HG03064 (cell line): ENCODE results near the gene PIP5K1B.

ENCODE experiments used
- ATAC-seq: cut with Tn5 transposase; IDR thresholded peaks from one replicate; pipeline ENCODE4 v1.9.1; 2021; ENCODE audit warnings: low read depth; ENCODE audit not compliant: unreplicated experiment

Gene PIP5K1B

DNA sequence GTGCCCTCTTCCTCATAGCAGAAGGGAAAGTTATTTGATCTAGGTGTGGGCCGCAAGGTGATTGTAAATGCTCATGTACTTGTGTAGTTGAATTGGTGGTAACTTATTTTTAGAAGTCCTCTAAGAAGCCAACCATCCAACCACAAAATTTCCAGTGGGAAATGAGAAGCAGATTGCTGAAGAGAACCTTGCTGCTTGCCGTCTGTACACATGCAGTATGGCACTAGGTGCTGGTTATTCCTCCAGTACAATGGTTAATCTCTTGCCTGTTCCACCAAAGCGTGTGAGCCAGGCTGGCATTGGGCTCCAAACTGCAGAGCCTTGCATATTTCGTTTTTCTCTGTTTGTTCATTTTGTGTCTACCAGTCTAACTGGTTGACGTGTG, 28.0 kb downstream of the PIP5K1B start:
- ATAC-seq, result no peak

DNA sequence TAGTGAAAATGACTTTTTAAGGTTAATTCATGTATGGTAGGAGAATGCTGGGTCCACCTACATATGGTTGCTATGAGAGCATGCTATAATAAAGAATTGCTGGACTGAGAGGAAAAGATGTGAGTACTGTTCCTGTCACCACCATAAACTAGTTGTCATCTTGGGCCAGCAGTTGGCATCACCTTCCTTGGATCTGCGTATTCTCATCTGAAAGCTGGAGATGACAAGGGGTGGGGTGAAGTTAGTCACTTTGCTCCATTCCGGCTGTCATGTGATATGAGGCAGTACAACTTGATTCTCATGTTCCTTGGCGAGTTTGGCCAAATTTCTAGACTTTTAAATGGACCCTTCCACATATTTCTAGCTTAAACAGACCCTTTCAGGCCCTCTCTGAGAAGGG, 33.3 kb downstream of the PIP5K1B start:
- ATAC-seq, result no peak

DNA sequence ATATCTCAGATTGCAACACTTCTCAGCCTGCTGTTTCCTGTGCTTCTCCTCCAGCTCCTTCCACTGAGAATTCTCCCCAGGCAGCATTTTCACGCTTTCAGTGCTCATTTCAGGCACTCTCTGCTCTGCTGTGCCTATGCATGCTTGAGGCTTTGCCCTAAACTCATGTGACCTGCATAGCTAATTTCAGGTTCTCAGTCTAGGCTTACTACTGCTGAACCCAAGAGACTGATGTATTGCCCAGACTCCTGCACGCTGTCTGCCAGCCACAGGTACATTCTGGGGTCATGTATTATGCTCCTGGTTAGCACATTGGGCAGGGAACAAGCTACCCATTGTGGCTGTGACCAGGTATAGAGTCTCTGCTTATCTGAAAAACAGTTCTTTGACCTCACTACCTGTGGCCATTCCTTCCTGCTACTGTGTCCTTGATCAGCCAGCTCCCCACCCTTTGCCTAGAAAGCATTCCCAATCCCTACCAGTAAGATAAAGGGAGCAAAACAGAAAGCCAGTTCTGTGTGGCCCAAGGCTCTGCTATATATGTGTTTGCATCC, 34.7 kb downstream of the PIP5K1B start:
- no peak for ATAC-seq

DNA sequence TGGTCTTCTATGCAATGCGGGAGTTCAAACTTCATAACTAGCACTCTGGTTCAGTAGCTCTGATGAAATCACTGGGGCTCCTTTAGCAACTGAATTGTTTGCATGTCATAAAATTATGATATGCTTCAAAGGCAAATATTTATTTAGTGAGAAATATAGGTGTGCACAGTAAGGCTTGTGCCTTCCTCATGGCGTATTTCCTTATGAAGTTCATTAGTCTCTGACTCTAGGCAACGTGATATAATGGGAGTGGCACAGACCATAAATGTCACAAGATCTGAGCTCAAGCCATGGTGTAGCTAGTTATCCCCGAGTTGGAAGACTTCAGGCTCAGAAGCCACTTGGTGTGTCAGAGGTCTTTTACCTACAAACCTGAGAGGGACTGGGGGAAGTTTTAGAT, 35.5 kb downstream of the PIP5K1B start:
- no peak for ATAC-seq

DNA sequence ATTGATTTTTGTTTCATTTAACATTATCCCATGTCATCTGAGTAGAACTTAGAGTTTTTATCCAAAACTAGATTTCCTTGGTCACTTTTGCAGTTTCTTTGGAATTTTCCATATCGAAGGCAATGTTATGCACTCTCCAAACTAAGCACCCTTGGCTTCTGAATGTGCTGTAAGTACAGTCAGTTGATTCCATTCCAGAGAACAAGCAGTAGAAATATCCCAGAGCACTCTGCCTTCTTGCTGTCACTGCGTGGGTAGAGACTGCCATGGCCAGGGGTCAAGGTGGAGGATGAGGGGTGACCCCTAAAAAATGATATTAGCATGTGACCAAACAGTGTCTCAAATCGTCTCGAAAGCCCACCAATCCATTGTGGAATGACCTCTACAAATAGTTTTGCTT, 36.2 kb downstream of the PIP5K1B start:
- no peak for ATAC-seq

DNA sequence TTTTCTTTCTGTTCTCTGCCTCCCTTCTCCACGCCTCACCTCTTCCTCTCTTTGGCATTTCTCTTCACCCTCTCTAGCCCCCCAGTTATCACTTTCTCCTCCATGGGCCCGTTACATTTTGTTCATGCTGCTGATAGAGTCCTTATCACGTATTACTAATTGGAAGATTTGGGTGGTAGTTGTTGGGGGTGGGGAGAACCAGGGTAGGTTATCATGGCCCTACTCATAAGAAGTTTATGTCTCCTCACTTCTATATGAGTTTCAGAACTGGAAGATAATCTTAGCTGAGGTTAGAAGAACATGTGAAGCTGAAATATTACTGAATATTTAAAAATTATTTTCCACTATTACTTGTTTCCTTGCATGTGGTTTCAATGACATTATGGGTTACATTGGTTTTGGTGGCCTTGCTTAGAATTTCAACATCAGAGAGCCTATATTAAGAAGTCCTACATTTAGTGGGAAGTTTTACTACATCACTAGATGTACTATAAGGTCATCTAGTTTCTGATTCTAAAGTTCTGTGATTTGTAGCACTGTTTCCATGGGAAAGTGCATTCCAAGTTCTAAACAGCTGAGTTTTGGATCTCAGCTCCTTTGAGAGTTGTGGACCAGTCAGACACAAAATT, 36.8 kb downstream of the PIP5K1B start:
- no peak for ATAC-seq

DNA sequence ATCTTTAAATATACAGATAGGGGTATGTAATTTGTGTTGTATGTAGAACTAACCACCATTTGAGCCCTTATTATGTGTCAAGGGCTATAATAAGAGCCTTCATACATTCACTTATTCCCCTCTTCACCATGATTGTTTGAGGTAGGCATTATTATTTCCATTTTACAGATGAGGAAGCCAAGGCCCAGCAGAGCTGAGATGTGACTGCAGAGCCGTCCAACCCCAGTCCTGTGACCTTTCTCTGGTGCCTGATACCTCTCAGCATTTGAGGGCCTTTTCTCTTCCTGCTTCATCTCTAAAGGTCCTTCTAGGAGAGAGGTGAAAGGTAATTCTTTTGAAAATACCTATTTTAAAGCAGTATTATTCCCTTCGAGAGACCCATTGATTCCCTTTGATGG, 37.3 kb downstream of the PIP5K1B start:
- ATAC-seq, result no peak

DNA sequence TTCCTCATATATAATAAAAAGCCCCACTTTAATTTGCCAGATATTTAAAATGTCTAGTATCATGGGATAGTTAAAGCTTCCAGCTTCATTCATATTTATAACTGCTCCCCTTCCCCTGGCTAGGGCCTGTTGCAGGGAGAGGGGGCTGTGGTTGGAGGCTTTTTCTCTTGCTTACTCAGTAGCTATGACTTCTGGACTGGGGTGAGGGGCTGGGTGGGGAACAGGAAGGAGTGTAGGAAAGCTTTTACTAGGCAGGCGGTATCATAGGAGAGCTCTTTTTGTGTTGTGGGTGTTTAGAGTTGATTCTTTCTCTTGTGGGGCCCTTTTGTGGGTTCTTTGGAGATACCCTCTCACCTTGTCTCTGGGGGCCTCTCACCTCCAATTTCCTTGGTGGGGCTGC, 39.4 kb downstream of the PIP5K1B start:
- ATAC-seq, result no peak

DNA sequence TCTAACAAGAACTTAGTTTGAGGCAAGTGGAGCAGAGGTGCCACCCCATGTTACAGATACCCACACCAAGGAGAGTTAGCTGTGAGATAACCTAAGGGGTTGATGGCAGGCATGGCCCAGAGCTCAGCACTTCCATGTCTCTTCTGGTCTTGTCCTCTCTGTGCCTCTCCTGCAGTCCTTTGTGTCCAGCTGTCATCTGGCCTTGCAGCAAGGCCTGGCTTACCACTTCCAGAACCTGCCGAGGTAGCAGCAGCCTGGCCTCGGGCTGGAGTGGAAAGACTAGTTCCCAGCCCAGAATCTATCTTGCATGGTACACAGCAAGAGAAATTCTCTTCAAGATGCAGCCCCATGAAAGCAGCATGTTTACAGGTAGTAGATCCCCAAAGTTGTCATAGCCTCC, 41.5 kb downstream of the PIP5K1B start:
- ATAC-seq, result no peak

DNA sequence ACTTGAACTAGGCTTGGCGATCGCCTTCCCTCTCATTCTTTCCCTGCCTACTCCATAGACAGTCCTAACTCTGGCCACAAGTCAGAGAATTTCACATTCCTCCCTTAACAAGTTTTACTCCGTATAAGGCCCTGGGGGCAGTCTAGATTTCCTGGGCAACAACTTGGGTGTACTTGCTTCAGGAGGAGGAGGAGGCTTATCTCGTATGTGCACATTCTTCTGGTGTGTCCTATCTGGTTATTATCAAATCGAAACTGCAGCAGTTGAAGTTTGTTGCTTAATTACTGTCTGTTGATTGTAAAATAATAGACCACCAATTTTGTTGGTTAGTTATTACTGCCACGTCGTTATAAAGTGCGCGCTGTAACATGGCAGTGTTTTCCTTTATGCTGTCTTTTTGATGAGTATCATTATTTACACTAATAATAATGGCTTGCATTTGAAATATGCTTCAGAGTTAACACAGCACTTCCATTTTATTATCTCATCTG, 42.0 kb downstream of the PIP5K1B start:
- no peak for ATAC-seq

DNA sequence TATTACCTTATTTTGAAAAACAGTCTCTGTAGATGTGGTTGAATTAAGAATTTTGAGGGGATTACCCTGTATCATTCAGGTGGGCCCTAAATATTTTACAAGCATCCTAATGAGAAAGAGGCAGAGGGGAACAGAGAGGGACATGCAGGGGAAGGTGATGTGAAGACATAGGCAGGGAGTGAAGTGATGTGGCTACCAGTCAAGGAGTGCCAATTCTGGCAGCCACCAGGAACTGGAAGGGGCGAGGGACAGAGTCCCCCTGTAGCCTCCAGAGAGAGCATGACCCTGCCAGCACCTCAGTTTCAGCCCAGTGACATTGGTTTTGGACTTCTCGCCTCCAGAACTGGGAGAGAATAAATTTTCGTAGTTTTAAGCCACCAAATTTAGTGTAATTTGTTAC, 44.1 kb downstream of the PIP5K1B start:
- ATAC-seq, result no peak

DNA sequence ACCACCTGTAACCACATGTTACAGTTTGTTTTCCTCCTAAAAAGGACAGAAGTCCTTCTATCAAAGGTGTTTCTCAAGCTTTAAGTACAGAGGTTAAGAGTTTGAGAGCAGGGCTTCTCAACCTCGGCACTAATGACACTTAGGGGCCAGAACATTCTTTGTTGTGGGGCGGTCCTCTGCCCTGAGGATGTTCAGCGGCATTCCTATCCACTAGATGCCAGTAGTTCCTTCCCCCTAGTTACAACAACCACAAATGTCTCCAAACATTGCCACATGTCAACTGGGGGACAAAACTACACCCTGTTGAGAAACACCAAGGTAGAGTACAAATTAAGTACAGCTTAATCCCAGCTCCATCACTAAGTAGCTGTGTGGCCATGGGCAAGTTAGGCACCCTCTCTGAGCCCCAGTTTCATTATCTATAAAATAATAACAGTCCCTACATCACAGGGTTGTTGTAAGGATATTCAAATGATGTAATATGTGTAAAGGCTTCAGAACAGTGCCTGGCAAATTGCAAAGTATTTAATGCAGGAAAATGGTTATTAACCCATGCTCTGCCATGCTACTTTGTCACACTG, 44.6 kb downstream of the PIP5K1B start:
- ATAC-seq, result no peak

DNA sequence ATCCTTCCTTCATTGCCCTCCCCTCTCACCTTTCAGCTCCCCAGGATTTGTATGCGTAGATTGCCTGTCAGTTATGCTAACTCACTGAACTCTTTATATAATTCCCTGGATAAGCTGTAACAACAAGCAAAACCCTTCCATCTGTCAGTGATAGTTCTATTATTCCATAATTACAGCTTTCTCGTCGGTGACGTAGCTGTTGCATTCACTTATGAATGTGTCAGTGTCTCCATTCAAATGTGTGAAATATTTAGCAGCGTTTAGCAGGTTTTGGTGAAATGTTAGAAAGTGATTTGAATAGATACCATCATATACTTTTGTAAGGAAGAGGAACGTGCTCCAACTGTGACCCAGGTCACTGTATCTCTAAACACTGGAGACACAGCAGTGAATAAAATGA, 45.2 kb downstream of the PIP5K1B start:
- no peak for ATAC-seq

DNA sequence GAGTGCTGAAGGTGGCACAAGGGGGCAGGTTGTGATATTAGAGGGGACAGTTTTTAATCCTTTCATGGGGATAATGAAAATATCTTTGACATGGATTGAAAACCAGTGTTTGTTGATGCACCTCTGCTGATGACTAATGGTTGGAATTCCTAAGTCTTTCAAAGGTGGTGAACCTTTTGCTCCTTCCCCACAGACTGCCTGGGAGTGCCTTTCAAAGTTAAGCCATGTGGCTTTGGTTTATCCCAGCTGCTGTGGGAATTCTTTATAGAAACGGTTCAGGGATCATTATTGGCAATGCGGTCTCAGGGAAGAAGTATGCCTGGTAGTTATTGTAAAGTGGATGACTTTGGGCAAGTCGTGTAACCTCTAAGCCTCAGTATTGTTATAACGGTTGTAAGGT, 45.7 kb downstream of the PIP5K1B start:
- ATAC-seq, result no peak

DNA sequence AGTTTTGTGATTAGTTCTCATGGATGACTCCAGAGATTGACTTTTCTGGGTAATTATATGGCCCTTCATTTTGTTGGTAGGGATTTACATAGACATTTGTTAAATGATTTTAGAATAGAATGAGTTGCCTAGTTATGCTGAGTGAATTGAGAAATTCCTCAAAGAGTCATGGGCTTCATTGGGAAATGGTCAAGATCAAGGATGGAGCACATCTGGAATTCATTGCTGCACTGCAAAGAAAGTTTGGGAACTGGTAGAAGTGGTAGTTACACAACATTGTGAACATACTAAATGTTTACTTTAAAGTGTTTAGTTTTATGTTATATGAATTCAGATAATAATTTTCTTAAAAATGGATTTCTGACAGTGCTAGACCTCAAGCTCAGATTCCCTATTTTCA, 46.5 kb downstream of the PIP5K1B start:
- ATAC-seq, result no peak

DNA sequence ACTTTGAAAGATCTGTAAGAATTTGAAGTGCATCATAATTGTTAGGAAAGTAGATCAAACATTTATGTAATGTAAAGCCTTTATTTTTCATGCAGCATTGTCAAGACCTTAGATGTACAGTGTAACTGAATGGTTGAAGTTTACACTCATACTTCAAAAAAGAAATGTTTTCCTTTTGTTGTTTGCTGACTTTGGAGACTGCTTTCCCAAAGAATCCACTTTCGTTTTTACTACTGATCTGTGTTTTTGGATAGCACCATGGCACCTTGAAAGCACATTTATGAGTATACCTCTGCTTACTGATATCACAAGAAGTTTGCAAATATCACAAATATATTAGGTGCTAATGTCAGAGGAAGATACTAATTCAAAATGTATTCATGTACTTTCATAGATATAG, 50.0 kb downstream of the PIP5K1B start:
- no peak for ATAC-seq

DNA sequence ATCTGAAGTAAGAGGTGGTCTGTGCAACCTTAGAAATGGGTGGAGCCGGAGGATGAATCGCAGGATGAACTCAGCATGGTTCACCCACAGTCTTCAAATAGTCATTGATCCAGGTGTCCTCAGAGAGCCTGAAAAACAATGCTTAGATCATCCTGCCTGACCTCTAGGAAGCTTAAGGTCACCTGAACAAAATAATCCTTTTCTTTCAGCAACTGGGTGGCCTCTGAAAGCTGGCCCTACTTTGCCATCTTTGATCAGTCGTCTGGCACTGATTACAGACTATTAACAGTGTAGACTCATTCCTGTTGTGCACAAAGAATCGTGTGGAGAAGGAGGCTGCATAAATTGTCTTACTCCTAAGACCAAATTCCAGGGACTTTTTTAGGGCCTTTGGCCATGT, 50.7 kb downstream of the PIP5K1B start:
- ATAC-seq, result no peak

DNA sequence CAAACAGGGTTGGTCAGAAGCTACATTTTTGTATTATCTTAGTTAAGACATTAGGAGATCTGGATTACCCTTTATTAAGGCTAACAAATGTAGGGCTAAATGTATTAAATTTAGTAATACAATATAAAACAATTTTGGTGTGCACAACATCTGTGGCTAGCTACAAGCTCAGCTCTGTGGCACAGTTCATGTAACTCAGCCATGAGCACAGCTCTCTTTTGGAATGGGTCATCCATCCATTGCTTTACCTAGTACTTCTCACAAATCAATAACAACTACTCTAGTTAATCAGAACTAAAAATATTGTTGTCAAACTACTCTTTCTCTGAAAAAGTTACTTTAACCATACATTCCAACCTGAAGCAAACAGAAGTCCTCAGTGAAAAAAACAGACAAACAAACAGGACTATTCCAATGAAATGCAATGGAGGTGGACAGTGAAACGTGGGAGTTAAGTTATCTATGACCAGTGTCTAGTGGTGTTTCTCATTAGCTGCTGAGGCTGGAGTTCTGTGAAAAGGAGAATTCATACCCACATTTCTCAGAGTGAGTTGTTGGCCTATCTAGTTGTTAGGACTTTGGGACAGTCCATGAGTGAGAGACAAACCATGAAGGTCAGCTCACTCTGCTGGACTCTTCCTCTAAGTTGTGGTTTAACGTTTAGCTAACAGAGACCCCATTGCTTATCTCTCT, 55.1 kb downstream of the PIP5K1B start:
- no peak for ATAC-seq

DNA sequence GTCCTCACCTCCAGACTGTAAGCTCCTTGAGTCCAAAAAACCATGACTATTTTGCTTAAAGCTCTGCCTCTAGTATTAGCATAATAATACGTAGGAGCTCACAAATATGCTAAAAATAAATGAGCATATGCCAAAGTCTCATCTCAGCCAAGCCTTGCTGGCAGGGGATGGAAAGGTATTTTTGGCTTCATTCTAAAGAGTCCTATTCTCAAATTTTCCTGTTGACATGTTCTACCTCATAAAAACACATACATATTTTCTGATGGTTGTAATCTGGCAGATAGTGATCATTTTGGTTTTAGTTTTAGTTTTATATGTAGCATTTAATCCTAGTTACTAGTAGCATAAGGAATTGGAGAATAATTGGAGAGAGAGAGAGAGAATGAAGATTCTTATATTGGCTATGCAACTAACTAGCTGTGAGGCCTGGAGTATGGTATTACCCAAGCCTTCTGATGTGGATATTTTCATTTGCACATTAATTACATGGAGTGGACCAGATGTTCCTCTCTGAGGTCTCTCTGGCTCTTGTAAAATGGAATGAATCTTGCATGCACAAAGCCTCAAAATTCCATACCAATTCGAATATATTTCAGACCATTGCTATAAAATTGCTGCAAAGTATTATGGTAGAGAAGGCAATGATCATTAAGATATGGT, 55.8 kb downstream of the PIP5K1B start:
- no peak for ATAC-seq

DNA sequence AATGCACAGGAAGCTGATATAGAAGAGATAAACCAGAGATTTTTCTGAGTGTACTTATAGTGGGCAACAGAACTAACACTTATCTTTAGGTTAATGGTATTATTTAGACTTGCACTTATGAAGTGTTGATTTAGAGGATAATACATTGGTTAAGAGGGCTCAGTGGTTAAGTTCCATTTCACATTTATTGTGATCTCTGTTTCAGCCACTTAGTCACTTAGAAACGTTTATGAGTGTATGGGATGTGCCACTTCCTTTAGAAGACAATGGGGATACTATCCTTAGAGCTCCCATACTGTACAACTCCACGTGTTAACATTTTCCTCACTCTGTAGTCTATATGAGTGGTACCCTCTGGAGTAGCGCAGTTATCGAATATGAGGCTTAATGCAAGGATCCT, 57.5 kb downstream of the PIP5K1B start:
- no peak for ATAC-seq

DNA sequence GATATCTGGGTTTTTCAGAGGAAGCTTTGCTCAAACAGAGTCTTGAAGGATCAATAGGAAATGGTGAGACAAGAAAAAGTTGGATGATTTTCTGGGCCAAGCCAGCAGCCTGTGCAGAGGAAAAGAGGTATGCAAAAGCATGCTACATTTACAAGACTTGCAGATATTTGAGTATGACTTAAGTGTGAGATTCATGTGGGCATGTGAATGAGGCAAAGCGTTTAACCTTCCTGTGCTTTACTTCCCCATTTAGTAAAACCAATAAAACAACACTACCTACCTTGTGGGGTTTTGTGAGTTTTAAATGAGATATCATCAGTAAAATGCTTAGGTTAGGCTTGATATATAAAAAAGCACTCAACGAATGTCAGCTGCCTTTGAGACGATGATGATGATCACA, 58.1 kb downstream of the PIP5K1B start:
- ATAC-seq, result no peak
